Inflammatory macrophage (primary cell): ENCODE measurements around the gene AGPAT1.
A peak's percentile ranks its signal among the peaks of the same experiment; 100 is the strongest.
"Not testable (repeated sequence)": the region's sequence is repeated elsewhere in the genome, so short reads cannot be mapped to it uniquely, and the experiment has no call there.

Experiments used
- DNase-seq, 2 donors: peaks; one replicate each; pipeline ENCODE4 v3.0.0-alpha.2; 2020 to 2022

AGPAT1 gene

DNA sequence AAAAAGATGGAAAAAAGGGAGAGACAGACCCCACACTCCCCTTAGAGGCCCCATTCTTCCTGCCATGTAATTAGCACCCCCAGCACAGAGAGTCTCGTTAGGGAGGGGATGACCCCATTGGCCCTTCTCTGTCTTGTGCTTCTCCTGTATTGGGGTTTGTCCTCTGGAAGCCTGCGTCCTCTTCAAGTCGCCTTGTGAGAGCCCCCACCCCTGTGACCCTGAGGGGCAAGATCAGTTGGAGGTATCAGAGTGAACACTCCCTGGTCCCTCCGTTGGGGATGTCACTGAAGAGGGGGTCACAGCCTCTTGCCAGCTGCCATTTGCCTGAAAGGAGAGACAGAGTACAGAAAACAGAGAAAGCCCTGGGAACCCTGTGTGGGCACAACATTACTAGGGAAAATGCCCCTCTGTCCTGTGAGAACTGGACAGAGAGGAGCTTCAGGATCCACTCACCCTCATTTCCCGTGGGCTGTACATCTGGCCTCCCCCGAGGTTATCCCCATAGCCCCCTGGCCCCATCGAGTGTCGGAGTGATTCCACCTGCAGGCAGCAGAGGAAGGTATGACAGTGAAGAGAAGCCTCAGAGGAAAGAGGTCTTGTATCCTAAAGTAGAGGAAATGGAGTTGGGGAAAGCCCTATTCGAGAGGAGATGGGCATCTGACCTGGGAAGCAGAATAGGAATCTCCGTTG lies 10.4 kb upstream of the AGPAT1 start:
- not testable (repeated sequence) for DNase-seq

- peak; percentile 38 to 64 for DNase-seq
Observed at GRCh38 chr6:32185681-32186131, 9.8 kb upstream of the AGPAT1 start.

GRCh38 chr6:32184084-32184640 lies 8.3 kb upstream of the AGPAT1 start, which contains the start of gene AGER:
TSS of gene AGER (minus strand) at chr6:32184253. CDS start at chr6:32184222, 31 bp downstream.
- no peak for DNase-seq

- no peak for DNase-seq
Observed at GRCh38 chr6:32183483-32184083, 7.7 kb upstream of the AGPAT1 start.

- no peak for DNase-seq
Observed at GRCh38 chr6:32183030-32183429, 7.1 kb upstream of the AGPAT1 start.

- no peak for DNase-seq
Observed at GRCh38 chr6:32182555-32182981, 6.7 kb upstream of the AGPAT1 start.

DNA sequence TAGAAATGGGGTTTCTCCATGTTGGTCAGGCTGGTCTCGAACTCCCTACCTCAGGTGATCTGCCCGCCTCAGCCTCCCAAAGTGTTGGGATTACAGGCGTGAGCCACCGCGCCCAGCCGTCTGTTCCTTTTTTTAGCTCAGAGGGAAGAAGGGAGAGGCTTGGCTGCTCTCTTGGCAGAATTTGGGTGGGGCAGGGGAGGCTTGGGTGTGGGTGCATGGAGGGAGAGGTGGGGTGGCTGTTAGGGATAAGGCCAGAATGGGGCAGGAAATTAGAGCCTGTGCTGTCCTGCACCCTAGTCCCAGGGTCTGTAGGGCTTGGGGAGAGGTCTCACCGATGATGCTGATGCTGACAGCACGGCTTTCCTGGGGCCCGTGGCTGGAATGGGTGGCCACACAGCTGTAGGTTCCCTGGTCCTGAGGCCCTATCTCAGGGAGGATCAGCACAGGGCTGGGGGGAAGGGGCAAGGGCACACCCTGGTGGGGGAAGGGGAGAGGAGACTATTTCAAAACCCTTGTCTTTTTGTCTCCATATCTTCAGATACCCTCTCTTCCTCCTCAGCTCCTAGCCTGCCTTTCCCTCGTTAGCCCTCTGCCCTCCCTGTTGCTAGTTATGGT lies 6.1 kb upstream of the AGPAT1 start:
- no peak for DNase-seq

GRCh38 chr6:32181148-32181702 lies 5.3 kb upstream of the AGPAT1 start:
- no peak for DNase-seq

DNA sequence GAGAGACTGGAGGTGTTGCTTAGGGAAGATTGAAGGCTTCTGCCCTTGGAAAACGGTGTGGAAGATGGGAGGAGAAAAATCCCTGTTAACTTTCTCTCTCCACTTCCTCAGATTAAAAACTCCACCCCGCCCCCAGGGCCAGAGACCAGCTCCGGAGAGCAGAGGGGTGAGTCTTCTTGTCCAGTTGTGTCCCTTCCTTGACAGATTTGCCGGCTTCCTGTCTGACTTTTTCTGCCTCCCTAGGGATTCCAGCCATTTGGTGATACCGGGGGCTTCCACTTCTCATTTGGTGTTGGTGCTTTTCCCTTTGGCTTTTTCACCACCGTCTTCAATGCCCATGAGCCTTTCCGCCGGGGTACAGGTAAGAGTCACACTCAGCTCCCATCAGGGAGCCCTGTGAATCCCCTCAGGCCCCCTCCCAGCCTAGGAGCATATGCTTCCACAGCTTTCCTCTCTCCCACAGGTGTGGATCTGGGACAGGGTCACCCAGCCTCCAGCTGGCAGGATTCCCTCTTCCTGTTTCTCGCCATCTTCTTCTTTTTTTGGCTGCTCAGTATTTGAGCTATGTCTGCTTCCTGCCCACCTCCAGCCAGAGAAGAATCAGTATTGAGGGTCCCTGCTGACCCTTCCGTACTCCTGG lies 4.0 kb upstream of the AGPAT1 start:
- no peak for DNase-seq

DNA sequence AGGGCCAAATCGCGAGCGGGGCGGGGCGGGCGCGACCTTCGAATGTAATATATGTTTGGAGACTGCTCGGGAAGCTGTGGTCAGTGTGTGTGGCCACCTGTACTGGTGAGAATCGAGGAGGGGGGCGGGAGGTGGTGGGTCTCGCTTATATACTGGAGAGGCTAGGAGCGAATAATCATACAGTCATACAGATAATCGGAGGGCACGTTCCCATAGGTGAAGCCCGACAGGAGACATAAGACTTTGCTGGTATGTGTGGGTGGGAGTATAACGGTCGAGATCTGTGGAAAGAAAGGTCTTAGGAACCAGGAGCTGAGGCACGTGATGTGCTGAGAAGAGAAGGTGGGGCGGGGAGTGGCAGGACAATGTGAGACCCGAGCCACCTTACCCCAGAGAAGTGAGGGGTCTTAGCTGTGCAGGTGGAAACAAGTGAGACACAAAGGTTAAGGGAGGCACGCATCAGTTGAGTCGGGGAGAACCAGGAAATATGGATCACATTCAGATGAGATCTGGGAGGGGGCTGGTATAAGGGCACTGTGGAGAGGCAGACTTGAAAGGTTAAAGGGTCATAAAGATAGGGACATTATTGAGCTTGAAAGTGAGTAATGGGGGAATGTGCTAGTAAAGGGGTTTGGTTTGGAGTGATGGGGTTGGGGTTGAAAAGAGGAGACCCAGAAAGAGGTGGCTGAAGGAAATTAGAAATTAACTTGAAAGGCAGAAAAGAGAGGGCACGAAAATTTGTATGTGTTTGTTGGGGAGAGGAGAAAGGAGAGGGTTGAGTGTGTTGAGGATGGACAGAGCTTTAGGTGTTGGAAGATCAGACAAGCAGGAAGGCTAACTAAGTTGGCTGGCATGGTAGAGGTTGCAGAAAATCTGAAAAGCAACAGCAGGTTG lies 2.9 kb upstream of the AGPAT1 start:
- no peak for DNase-seq

DNA sequence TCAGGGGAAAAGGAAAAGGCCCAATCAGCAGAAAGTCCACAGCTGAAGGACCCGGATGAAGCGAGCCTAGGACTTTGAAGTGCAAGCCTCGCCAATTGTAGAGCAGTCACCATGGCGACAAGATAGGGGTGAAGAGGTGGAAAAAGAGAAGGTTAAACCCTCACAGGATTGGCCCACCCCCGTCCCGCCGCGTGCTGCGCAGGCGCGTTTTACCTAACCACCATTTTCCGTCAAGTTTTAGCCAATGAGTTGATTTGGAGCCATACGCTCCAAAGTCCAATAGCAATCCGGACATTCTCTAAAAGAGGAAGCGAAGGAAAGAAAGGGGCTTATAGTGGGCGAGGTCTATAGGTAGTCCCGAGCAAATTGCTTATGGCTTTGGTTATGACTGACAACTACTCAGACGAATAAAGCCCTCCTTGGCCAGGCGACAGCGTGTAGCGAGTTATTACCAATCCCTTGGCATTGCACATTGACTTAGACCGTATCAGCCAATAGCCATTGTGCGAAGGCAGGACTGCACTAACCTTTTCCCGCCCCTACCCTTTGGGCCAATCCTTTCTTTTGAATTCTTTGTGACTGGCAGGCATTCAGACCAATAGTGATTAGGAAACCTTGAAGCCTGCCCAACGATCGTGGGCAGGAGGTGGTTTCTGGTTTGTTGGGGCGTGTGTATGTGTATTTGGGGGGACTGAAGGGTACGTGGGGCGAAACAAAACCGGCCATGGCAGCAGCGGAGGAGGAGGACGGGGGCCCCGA lies 2.1 kb upstream of the AGPAT1 start, which contains the start of gene RNF5:
Gene RNF5 (plus strand): TSS at position 618 of the 759 bp plus-strand sequence. CDS start 107 bp downstream, at position 725.
- DNase-seq: peak; percentile 100

- DNase-seq: peak in 1 of 2 donors; percentile 38
Observed at GRCh38 chr6:32177183-32177787, 1.4 kb upstream of the AGPAT1 start.

DNA sequence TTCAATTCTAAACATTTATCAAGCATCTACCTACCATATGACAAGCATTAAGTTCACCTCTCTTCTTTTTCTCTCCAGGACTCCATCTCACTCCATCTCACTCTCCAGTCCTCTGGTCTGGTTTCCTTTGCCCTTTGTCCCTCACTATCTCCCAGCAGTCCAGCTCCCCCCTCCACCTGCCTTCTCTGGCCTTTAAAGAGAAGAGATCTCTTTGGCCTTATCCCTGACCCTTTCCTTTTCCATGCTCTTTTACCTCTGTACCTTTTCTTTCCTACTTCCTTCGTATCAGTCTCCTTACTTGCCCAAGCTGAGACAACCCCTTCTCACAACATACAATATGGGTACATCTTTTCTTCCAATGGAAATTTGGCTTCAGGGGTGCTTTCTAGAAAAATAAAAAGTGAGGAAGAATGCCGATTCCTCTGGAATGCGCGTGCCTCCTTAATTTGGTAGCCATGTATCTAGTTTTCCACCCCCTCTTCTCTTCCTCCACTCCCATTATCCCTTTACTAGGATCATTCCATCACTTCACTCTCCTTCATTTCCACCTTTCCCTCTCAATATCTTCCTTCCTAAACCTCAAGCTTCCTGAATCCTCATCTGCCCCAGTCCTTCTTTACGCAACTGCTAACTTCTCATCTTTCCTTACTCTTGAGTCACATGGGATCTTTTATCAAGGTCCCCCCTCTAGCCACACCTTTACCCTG lies 745 bp upstream of the AGPAT1 start:
- no peak for DNase-seq

- DNase-seq: no peak
Observed at GRCh38 chr6:32175322-32175710, 568 bp downstream of the AGPAT1 start.

DNA sequence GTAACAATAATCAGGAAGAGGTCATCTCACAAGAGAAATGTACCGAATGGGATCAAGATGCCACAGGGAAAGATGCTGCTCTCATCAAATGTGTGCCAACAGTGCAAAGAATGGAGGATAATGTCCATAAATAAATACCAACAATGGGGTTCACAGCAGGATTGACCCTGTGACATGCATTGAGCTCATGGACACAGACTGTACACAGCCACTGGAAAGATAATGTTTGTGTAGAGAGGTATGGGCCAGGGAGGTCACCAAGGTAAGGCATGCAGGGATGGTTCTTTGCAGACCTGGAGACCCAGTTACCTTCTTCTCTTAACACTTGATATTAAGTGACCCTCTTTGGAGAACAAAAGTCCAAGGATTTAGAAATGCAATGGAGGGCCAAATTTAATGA lies 1.5 kb downstream of the AGPAT1 start:
- DNase-seq: no peak

GRCh38 chr6:32173051-32173727 lies 2.7 kb downstream of the AGPAT1 start:
- no peak for DNase-seq

- no peak for DNase-seq
Observed at GRCh38 chr6:32171234-32171633, 4.7 kb downstream of the AGPAT1 start.

GRCh38 chr6:32170294-32170693 lies 5.6 kb downstream of the AGPAT1 start:
- DNase-seq: no peak
